ENCODE results near the gene SELENBP1. TPM values are rescaled to one million over a fixed set of nuclear protein-coding genes. Genes with fewer than 3 reads are reported as not detected.

Gene SELENBP1
- total and polyA plus RNA-seq, 7 donors: 12.7 to 89.2 (median 41.2) TPM

- H3K4me1 ChIP-seq: peaks cover 20% of the 10 kb centered on the region
- no peak overlapping the region for H3K4me3 ChIP-seq
- WGBS, 3 donors: 53 to 65% (median 62%) methylated on average over 3 of the region's 3 CpGs
- no peaks in the 10 kb centered on the region for H3K9me3 ChIP-seq
- peaks cover 17 to 85% of the 10 kb centered on the region in 2 donors for H3K36me3 ChIP-seq (ENCODE audit: insufficient read depth in 1 of 2, low read depth in 1 of 2)
- no peaks in the 10 kb centered on the region for H3K27me3 ChIP-seq (ENCODE audit: insufficient read depth in 3 of 3, low read length in 2 of 3)
- intact Hi-C loops (cut with DNase I): no loop called here
- no peak for ATAC-seq
- no peak for DNase-seq
- no peak for TF ChIP-seq CTCF (IDR thresholded peaks at IDR 0.05)
- no peak overlapping the region for H3K27ac ChIP-seq
Measured at GRCh38 chr1:151318975-151319374, 53.5 kb downstream of the SELENBP1 start.

GRCh38 chr1:151315565-151316235, 56.8 kb downstream of the SELENBP1 start:
- no peak for DNase-seq
- H3K4me1 ChIP-seq: peaks cover 53% of the 10 kb centered on the region
- no peaks in the 10 kb centered on the region for H3K9me3 ChIP-seq
- intact Hi-C loops (cut with DNase I): no loop called here
- no peak overlapping the region for H3K4me3 ChIP-seq
- H3K27ac ChIP-seq: no peak overlapping the region
- no peaks in the 10 kb centered on the region for H3K27me3 ChIP-seq (ENCODE audit: insufficient read depth in 3 of 3, low read length in 2 of 3)
- TF ChIP-seq CTCF (IDR thresholded peaks at IDR 0.05): no peak
- 79 to 85% (median 84%) methylated on average over 17 of the region's 17 CpGs for WGBS, 3 donors
- peaks cover 5 to 76% of the 10 kb centered on the region in 2 donors for H3K36me3 ChIP-seq (ENCODE audit: insufficient read depth in 1 of 2, low read depth in 1 of 2)
- ATAC-seq: no peak

Other genes starting within 250 kb of the SELENBP1 start
- gene SEMA6C, start 226.1 kb downstream of the SELENBP1 start, total RNA-seq: 100 to 1,000 TPM in 2 of 4 donors, 10 to 100 TPM in 2; 56.3 to 145 (median 101) TPM
- 10 to 100 TPM in 2 of 3 donors, 1 to 10 TPM in 1; 8.9 to 46.3 (median 29.5) TPM for gene SEMA6C, start 226.1 kb downstream of the SELENBP1 start, polyA plus RNA-seq
- 1 to 10 TPM in 1 of 4 donors, under 1 TPM in 3; 0.56 to 1.3 (median 0.74) TPM for gene TNFAIP8L2, start 216.1 kb downstream of the SELENBP1 start, total RNA-seq
- 1 to 10 TPM in 2 of 3 donors, under 1 TPM in 1; 0.62 to 1.1 (median 1.1) TPM for gene TNFAIP8L2, start 216.1 kb downstream of the SELENBP1 start, polyA plus RNA-seq
- gene LYSMD1, start 206.8 kb downstream of the SELENBP1 start, total RNA-seq: 10 to 100 TPM in 3 of 4 donors, 1 to 10 TPM in 1; 6.7 to 17.5 (median 12.3) TPM
- gene LYSMD1, start 206.8 kb downstream of the SELENBP1 start, polyA plus RNA-seq: 10 to 100 TPM in 1 of 3 donors, 1 to 10 TPM in 2; 8.4 to 18.0 (median 8.6) TPM
- 10 to 100 TPM; 23.6 to 47.9 (median 39.5) TPM for gene SCNM1, start 206.6 kb downstream of the SELENBP1 start, total RNA-seq
- 10 to 100 TPM; 71.0 to 78.7 (median 72.3) TPM for gene SCNM1, start 206.6 kb downstream of the SELENBP1 start, polyA plus RNA-seq
- 100 to 1,000 TPM; 102 to 434 (median 407) TPM for gene TMOD4, start 196.7 kb downstream of the SELENBP1 start, total RNA-seq
- gene TMOD4, start 196.7 kb downstream of the SELENBP1 start, polyA plus RNA-seq: 100 to 1,000 TPM in 2 of 3 donors, 10 to 100 TPM in 1; 17.6 to 274 (median 154) TPM
- 100 to 1,000 TPM in 1 of 4 donors, 10 to 100 TPM in 3; 38.6 to 112 (median 59.8) TPM for gene VPS72, start 182.5 kb downstream of the SELENBP1 start, total RNA-seq
- 100 to 1,000 TPM in 1 of 3 donors, 10 to 100 TPM in 2; 30.8 to 100 (median 70.7) TPM for gene VPS72, start 182.5 kb downstream of the SELENBP1 start, polyA plus RNA-seq
- gene PIP5K1A, start 174.2 kb downstream of the SELENBP1 start, total RNA-seq: 10 to 100 TPM; 29.5 to 46.8 (median 38.6) TPM
- gene PIP5K1A, start 174.2 kb downstream of the SELENBP1 start, polyA plus RNA-seq: 10 to 100 TPM; 10.8 to 35.4 (median 14.5) TPM
- gene PSMD4, start 118.0 kb downstream of the SELENBP1 start, total RNA-seq: 100 to 1,000 TPM; 208 to 313 (median 240) TPM
- gene PSMD4, start 118.0 kb downstream of the SELENBP1 start, polyA plus RNA-seq: 100 to 1,000 TPM; 298 to 486 (median 334) TPM
- gene ZNF687, start 90.4 kb downstream of the SELENBP1 start, total RNA-seq: 10 to 100 TPM; 10.6 to 14.8 (median 13.1) TPM
- gene ZNF687, start 90.4 kb downstream of the SELENBP1 start, polyA plus RNA-seq: 10 to 100 TPM in 1 of 3 donors, 1 to 10 TPM in 2; 4.6 to 13.5 (median 5.0) TPM
- 10 to 100 TPM; 51.9 to 96.4 (median 78.8) TPM for gene PI4KB, start 45.3 kb downstream of the SELENBP1 start, total RNA-seq
- gene PI4KB, start 45.3 kb downstream of the SELENBP1 start, polyA plus RNA-seq: 10 to 100 TPM; 42.6 to 66.3 (median 53.2) TPM
- gene RFX5, start 25.5 kb downstream of the SELENBP1 start, total RNA-seq: 10 to 100 TPM; 16.9 to 38.7 (median 21.6) TPM
- gene RFX5, start 25.5 kb downstream of the SELENBP1 start, polyA plus RNA-seq: 10 to 100 TPM in 1 of 3 donors, 1 to 10 TPM in 2; 4.7 to 36.3 (median 8.5) TPM
- 100 to 1,000 TPM; 149 to 285 (median 230) TPM for gene PSMB4, start 26.9 kb upstream of the SELENBP1 start, total RNA-seq
- gene PSMB4, start 26.9 kb upstream of the SELENBP1 start, polyA plus RNA-seq: 100 to 1,000 TPM; 354 to 521 (median 465) TPM
- 10 to 100 TPM; 26.5 to 45.1 (median 41.8) TPM for gene POGZ, start 86.8 kb upstream of the SELENBP1 start, total RNA-seq
- 10 to 100 TPM in 1 of 3 donors, 1 to 10 TPM in 2; 6.7 to 13.8 (median 8.5) TPM for gene POGZ, start 86.8 kb upstream of the SELENBP1 start, polyA plus RNA-seq
- gene CGN, start 138.7 kb upstream of the SELENBP1 start, total RNA-seq: under 1 TPM in 2 of 4 donors, not detected in 2; 0.10 to 0.21 TPM
- gene CGN, start 138.7 kb upstream of the SELENBP1 start, polyA plus RNA-seq: under 1 TPM; 0.03 to 0.12 (median 0.05) TPM
- 1 to 10 TPM in 3 of 4 donors, under 1 TPM in 1; 0.97 to 5.3 (median 1.7) TPM for gene TUFT1, start 167.6 kb upstream of the SELENBP1 start, total RNA-seq
- gene TUFT1, start 167.6 kb upstream of the SELENBP1 start, polyA plus RNA-seq: 1 to 10 TPM in 2 of 3 donors, under 1 TPM in 1; 0.86 to 3.0 (median 1.1) TPM
- 10 to 100 TPM; 39.8 to 47.2 (median 43.3) TPM for gene SNX27, start 239.3 kb upstream of the SELENBP1 start, total RNA-seq
- gene SNX27, start 239.3 kb upstream of the SELENBP1 start, polyA plus RNA-seq: 10 to 100 TPM; 10.7 to 41.0 (median 11.2) TPM